Measurements from ENCODE around the gene RASL10B.

Gene RASL10B

GRCh38 chr17:35723735-35724134 is 7.7 kb upstream of the RASL10B start:
- no peak for DNase-seq

DNA sequence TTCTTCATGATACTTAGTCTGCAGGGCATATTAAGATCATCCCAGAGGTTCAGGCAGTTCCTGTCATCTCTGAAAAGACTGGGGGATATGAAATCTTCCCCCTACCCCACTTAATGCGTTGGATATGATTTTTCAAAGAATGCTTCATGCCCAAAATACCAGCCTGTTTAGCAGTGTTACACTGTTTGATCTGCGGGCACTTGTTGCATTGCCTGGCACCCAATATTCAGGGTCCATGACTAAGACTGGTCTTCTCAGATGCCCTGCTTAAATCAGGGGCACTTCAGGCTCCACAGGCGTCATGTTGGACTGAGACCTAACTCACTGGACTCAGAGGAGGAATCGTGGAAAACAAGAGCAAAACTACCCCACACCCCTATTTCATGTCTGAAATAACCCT is 6.4 kb upstream of the RASL10B start:
- no peak for DNase-seq

DNA sequence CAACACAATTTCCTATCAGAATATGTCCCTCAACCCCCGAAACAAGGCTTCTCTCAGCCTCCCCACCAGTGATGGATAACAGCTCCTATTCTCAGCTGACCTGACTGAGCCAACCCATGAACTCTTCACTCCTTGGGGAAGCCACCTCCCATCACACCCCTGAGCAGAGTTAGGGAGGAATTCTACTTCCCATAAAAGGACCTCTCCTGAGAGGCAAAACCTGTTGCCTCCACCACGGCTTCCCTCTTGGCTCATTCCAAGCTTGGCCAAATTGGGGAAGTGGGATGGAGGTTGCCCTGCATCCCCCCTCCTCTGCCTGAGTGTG is 5.7 kb upstream of the RASL10B start:
- DNase-seq, result no peak

DNA sequence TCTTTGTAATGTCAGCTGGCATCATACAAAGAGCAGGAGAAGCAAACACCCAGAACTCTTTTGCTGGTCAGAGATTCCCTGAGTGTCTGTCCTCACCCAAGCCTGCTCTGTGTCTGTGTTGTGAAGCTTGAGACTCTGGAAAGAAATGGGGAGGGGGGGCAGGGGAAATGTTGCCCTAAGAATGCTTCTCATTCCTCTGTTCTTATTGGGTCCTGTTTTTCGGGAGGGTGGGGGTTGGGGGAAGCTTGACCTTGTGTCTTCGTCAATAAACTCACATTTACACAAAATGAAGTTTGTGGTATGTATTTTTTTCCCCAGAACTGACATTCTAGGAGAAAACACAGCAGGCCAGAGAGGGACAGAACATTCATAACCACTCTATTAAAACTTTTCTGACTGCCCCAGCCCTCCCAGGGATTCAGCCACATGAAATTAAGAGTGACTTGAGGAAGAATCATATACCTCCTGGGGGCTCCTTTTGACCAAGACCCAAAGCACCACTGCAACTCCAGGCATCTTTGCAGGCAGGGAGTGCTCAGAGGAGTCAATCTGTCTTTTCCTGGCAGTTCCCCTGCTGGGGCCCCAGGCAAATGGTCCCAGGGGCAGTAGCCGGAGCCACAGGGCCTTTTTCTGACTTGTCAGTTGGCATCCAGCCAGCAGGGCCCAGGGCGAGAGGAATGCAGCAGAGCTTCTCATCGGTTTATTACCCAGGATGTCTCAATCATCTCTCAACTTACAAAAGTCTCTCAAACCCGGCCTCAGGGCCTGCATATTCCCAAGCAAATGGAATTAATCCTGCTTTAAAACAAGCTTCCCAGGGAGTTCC is 5.1 kb upstream of the RASL10B start:
- DNase-seq, result peak; percentile 97

GRCh38 chr17:35726953-35727460 is 4.4 kb upstream of the RASL10B start:
- DNase-seq, result no peak

GRCh38 chr17:35727635-35728034 is 3.8 kb upstream of the RASL10B start:
- no peak for DNase-seq

DNA sequence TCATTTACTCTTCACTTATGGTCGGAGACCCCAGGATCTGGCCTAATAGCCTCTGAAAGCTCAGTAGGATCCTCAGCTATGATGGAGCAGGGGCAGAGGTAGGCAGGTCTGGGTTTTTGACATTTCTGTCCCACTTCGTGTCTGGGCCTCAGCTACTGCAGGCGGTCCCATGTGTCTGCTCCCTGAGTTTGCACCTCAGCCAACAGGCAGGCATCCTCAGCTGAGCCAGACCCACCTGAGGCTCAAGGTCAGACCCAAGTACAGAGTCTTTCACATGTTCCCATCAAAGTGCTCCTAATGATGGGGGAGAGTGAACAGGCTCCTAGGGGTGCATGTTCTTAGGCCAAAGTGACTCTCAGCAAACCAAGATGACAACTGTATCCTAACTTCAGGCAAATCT is 2.9 kb upstream of the RASL10B start:
- DNase-seq, result no peak

- peak; percentile 51 for DNase-seq
These were observed 2.0 kb upstream of the RASL10B start for GRCh38 chr17:35729405-35729833.

- DNase-seq, result no peak
These were observed 936 bp upstream of the RASL10B start for GRCh38 chr17:35730400-35731005.

GRCh38 chr17:35731917-35732805 is 722 bp downstream of the RASL10B start:
- no peak for DNase-seq

GRCh38 chr17:35732806-35733136 is 1.3 kb downstream of the RASL10B start:
- no peak for DNase-seq

GRCh38 chr17:35733366-35733765 is 1.9 kb downstream of the RASL10B start:
- DNase-seq, result no peak

GRCh38 chr17:35734396-35734795 is 3.0 kb downstream of the RASL10B start:
- no peak for DNase-seq

DNA sequence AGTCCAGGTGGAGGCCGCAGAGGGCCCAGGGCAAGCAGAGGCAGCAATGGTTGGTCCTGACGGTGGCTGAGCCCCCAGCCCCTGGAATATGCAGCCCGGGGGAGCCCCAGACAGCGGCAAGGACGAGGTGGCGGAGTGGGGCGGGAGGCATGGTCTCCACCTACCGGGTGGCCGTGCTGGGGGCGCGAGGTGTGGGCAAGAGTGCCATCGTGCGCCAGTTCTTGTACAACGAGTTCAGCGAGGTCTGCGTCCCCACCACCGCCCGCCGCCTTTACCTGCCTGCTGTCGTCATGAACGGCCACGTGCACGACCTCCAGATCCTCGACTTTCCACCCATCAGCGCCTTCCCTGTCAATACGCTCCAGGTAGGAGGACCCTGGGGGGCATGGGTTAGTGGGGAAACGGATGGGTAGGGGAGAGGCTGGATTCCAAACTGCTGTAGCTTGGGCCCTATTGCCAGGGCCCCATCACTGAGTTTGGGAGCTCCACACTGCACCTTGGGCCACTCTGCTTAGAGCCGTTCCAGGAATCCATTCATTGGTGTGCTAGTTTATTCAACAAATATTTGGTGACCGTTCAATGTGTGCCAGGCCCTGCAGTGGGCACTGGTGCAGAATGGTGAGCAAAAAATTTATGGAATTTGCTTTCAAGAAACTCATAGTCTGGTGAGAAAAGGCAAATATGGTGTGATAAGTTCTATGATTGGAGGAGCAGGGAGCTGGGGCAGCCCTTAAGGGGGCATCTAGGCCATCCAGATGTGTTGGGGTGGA is 3.8 kb downstream of the RASL10B start:
- no peak for DNase-seq

DNA sequence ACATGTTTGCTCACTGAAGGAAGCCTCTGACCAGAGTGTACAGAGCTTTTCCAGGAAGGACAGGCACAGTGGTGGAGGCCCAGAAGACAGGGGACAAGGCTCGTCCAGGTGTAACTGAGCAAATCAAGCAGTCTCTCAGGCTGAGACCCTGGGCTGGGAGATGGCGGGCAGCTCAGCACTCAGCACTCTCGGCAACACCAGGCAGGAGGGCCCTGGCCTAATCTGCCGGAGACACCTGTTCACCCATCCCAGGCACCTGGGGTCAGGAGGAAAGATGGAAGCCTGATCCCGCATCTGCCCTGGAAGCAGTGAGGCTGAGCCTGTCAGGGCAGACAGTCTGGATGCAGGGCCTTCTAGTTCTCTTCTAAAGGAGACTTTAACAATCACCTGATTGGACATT is 4.8 kb downstream of the RASL10B start:
- no peak for DNase-seq

- no peak for DNase-seq
These were observed 7.2 kb downstream of the RASL10B start for GRCh38 chr17:35738519-35739133.

- no peak for DNase-seq
These were observed 8.8 kb downstream of the RASL10B start for GRCh38 chr17:35740216-35740615.

- no peak for DNase-seq
These were observed 9.8 kb downstream of the RASL10B start for GRCh38 chr17:35740997-35741931.

GRCh38 chr17:35742496-35742895 is 11.1 kb downstream of the RASL10B start:
- DNase-seq, result no peak

DNA sequence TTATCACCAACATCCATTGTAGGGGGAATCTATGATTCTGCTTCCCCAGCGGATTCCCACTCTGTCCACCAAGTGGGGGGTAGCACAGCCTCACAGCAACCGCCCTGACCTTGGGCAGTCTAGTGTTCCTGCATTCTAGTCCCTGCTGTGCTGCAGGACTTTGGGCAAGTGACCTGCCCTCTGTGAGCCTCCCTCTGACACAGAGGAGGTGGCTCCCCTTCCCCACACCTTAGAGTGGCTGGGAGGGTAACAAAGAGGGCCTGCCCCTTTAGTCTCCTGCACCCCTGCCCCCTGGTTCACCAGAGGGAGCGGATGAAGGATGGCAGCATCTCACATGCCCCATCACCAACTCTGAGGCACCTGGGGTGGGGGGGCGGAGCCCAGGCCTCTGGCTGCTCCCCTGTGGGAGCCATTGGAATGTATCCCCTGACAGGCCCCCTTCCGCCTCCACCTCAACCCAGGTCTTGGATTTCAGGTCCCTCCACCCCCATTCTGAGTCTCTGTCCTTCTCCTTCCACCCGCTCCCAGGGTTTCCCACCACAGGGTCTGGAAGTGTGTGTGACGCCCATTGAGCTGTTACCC is 11.5 kb downstream of the RASL10B start:
- DNase-seq, result no peak

Measured in fibroblast of upper back skin (primary cell).